ENCODE data around the gene APOB.

- TF ChIP-seq CTCF (IDR thresholded peaks at IDR 0.05; ENCODE audit: low read depth, low read length, poor library complexity, severe bottlenecking) (peak; percentile 98), EZH2phosphoT487 (IDR thresholded peaks at IDR 0.05; ENCODE audit: borderline replicate concordance, low read length) (no peak)
Observed at GRCh38 chr2:21042958-21043743, 722 bp downstream of the APOB start.

Data from DOHH2 (cell line).